Measurements from ENCODE around the gene RPS29.

Gene RPS29

GRCh38 chr14:49594347-49595091, 8.3 kb upstream of the RPS29 start:
- DNase-seq, result no peak

- DNase-seq, result no peak
Observed at GRCh38 chr14:49593016-49593415, 6.8 kb upstream of the RPS29 start.

GRCh38 chr14:49589387-49589786, 3.2 kb upstream of the RPS29 start:
- DNase-seq, result no peak

- DNase-seq, result peak; percentile 59
Observed at GRCh38 chr14:49586673-49587460, 687 bp upstream of the RPS29 start.

GRCh38 chr14:49584981-49585640, 1.1 kb downstream of the RPS29 start:
- DNase-seq, result peak; percentile 13

- no peak for DNase-seq
Observed at GRCh38 chr14:49584058-49584457, 2.1 kb downstream of the RPS29 start.

GRCh38 chr14:49583629-49584028, 2.6 kb downstream of the RPS29 start:
- DNase-seq, result no peak

GRCh38 chr14:49582113-49582977, 3.8 kb downstream of the RPS29 start:
- no peak for DNase-seq

GRCh38 chr14:49581209-49582112, 4.7 kb downstream of the RPS29 start:
- no peak for DNase-seq

GRCh38 chr14:49579841-49580240, 6.3 kb downstream of the RPS29 start:
- no peak for DNase-seq

GRCh38 chr14:49578141-49578540, 8.0 kb downstream of the RPS29 start:
- DNase-seq, result no peak

- DNase-seq, result no peak
Observed at GRCh38 chr14:49574038-49574437, 12.1 kb downstream of the RPS29 start.

- no peak for DNase-seq
Observed at GRCh38 chr14:49569281-49569680, 16.9 kb downstream of the RPS29 start.

- no peak for DNase-seq
Observed at GRCh38 chr14:49566714-49567113, 19.5 kb downstream of the RPS29 start.

- no peak for DNase-seq
Observed at GRCh38 chr14:49559979-49560768, 26.0 kb downstream of the RPS29 start.

GRCh38 chr14:49553892-49554291, 32.3 kb downstream of the RPS29 start:
- no peak for DNase-seq

GRCh38 chr14:49553106-49553505, 33.1 kb downstream of the RPS29 start:
- DNase-seq, result no peak

GRCh38 chr14:49551569-49551968, 34.6 kb downstream of the RPS29 start:
- no peak for DNase-seq

GRCh38 chr14:49550286-49551184, 35.6 kb downstream of the RPS29 start:
- DNase-seq, result no peak

GRCh38 chr14:49549881-49550280, 36.3 kb downstream of the RPS29 start:
- DNase-seq, result no peak
